Stimulated activated memory B cell treated with anti-CD40 and anti-IgM and Interleukin-4, amounts not matched to agents 10 μg/mL and 1 μg/mL and 100 μg/mL, for 72 hours (primary cell): ENCODE data around the gene GPR61.

Source experiments
- ATAC-seq: fragments of 150-1000 bp; cut with Tn5 transposase; 2 replicates; pipeline ENCODE4 v1.10.0; 2021
- H3K27ac Mint-ChIP-seq: one replicate; pipeline ENCODE4 v1.8.0; 2022; ENCODE audit warnings: mild to moderate bottlenecking, mixed read lengths
- H3K27me3 Mint-ChIP-seq: one replicate; pipeline ENCODE4 v1.8.0; 2022; ENCODE audit warnings: mixed read lengths
- H3K36me3 Mint-ChIP-seq: one replicate; pipeline ENCODE4 v1.8.0; 2022; ENCODE audit warnings: mixed read lengths
- H3K4me1 Mint-ChIP-seq: one replicate; pipeline ENCODE4 v1.8.0; 2022; ENCODE audit warnings: mixed read lengths
- H3K4me3 Mint-ChIP-seq: one replicate; pipeline ENCODE4 v1.8.0; 2022; ENCODE audit warnings: mild to moderate bottlenecking, moderate library complexity, mixed read lengths
- H3K9me3 Mint-ChIP-seq: one replicate; pipeline ENCODE4 v1.8.0; 2022; ENCODE audit warnings: mixed read lengths

Gene GPR61

GRCh38 chr1:109501644-109502363, 37.9 kb upstream of the GPR61 start:
- H3K9me3 Mint-ChIP-seq = no peaks in the 10 kb centered on the region
- peaks cover 33% of the 10 kb centered on the region for H3K4me1 Mint-ChIP-seq
- peaks cover 12% of the 10 kb centered on the region for H3K36me3 Mint-ChIP-seq
- H3K27ac Mint-ChIP-seq = no peak overlapping the region
- ATAC-seq = no peak
- no peak overlapping the region for H3K4me3 Mint-ChIP-seq
- no peaks in the 10 kb centered on the region for H3K27me3 Mint-ChIP-seq

GRCh38 chr1:109502364-109502851, 37.3 kb upstream of the GPR61 start:
- no peak overlapping the region for H3K27ac Mint-ChIP-seq

GRCh38 chr1:109503935-109504334, 35.7 kb upstream of the GPR61 start:
- peaks cover 8% of the 10 kb centered on the region for H3K36me3 Mint-ChIP-seq

More at GRCh38 chr1:109502364-109502851, 37.3 kb upstream of the GPR61 start:
- Mint-ChIP-seq H3K9me3 (no peaks in the 10 kb centered on the region), H3K36me3 (peaks cover 10% of the 10 kb centered on the region), H3K27me3 (no peaks in the 10 kb centered on the region), H3K4me1 (peaks cover 30% of the 10 kb centered on the region), H3K4me3 (no peak overlapping the region)
- no peak for ATAC-seq

GRCh38 chr1:109504974-109505373, 34.7 kb upstream of the GPR61 start:
- Mint-ChIP-seq H3K36me3 (peaks cover 2% of the 10 kb centered on the region), H3K4me3 (no peak overlapping the region), H3K4me1 (peaks cover 25% of the 10 kb centered on the region), H3K27me3 (peaks cover under 1% of the 10 kb centered on the region), H3K9me3 (no peaks in the 10 kb centered on the region), H3K27ac (no peak overlapping the region)
- no peak for ATAC-seq

More at GRCh38 chr1:109503935-109504334, 35.7 kb upstream of the GPR61 start:
- no peak overlapping the region for H3K27ac Mint-ChIP-seq
- no peaks in the 10 kb centered on the region for H3K27me3 Mint-ChIP-seq
- H3K4me1 Mint-ChIP-seq = peaks cover 27% of the 10 kb centered on the region
- no peak overlapping the region for H3K4me3 Mint-ChIP-seq
- no peak for ATAC-seq
- H3K9me3 Mint-ChIP-seq = no peaks in the 10 kb centered on the region

- H3K4me1 Mint-ChIP-seq = peaks cover 22% of the 10 kb centered on the region
- no peaks in the 10 kb centered on the region for H3K9me3 Mint-ChIP-seq
- peaks cover 26% of the 10 kb centered on the region for H3K27me3 Mint-ChIP-seq
- H3K4me3 Mint-ChIP-seq = peak overlapping the region; percentile 89
- ATAC-seq = no peak
- H3K36me3 Mint-ChIP-seq = no peaks in the 10 kb centered on the region
- peak overlapping the region; percentile 70 for H3K27ac Mint-ChIP-seq
These were observed 31.4 kb upstream of the GPR61 start for GRCh38 chr1:109508001-109508872.

- Mint-ChIP-seq H3K36me3 (no peaks in the 10 kb centered on the region), H3K4me1 (peaks cover 22% of the 10 kb centered on the region), H3K9me3 (no peaks in the 10 kb centered on the region), H3K27ac (peak overlapping the region; percentile 70), H3K27me3 (peaks cover 26% of the 10 kb centered on the region), H3K4me3 (peak overlapping the region; percentile 89)
- no peak for ATAC-seq
These were observed 30.8 kb upstream of the GPR61 start for GRCh38 chr1:109508873-109509175.

GRCh38 chr1:109509176-109510134, 30.2 kb upstream of the GPR61 start, which contains the start of gene AMIGO1:
TSS of gene AMIGO1 (minus strand) at chr1:109509727. CDS start at chr1:109508912, 815 bp downstream.
- peak within 1 kb of the TSS; percentile 70 for H3K27ac Mint-ChIP-seq
- H3K4me3 Mint-ChIP-seq = peak within 1 kb of the TSS; percentile 89
- H3K36me3 Mint-ChIP-seq = no peaks in the 10 kb centered on the region
- H3K9me3 Mint-ChIP-seq = no peaks in the 10 kb centered on the region
- peaks cover 26% of the 10 kb centered on the region for H3K27me3 Mint-ChIP-seq
- ATAC-seq = peak; percentile 72
- peaks cover 22% of the 10 kb centered on the region for H3K4me1 Mint-ChIP-seq

GRCh38 chr1:109513110-109513710, 26.5 kb upstream of the GPR61 start:
- Mint-ChIP-seq H3K4me3 (no peak overlapping the region), H3K27ac (no peak overlapping the region), H3K4me1 (peaks cover 20% of the 10 kb centered on the region), H3K27me3 (peaks cover 26% of the 10 kb centered on the region), H3K9me3 (no peaks in the 10 kb centered on the region), H3K36me3 (no peaks in the 10 kb centered on the region)
- no peak for ATAC-seq

- no peaks in the 10 kb centered on the region for H3K9me3 Mint-ChIP-seq
- no peak for ATAC-seq
- peaks cover 7% of the 10 kb centered on the region for H3K4me1 Mint-ChIP-seq
- no peak overlapping the region for H3K27ac Mint-ChIP-seq
- H3K4me3 Mint-ChIP-seq = no peak overlapping the region
- peaks cover 26% of the 10 kb centered on the region for H3K27me3 Mint-ChIP-seq
- H3K36me3 Mint-ChIP-seq = no peaks in the 10 kb centered on the region
These were observed 24.8 kb upstream of the GPR61 start for GRCh38 chr1:109514846-109515245.

- no peak overlapping the region for H3K4me3 Mint-ChIP-seq
- H3K27me3 Mint-ChIP-seq = peaks cover 8% of the 10 kb centered on the region
- H3K4me1 Mint-ChIP-seq = no peaks in the 10 kb centered on the region
- no peak for ATAC-seq
- H3K27ac Mint-ChIP-seq = no peak overlapping the region
- no peaks in the 10 kb centered on the region for H3K36me3 Mint-ChIP-seq
- no peaks in the 10 kb centered on the region for H3K9me3 Mint-ChIP-seq
These were observed 22.8 kb upstream of the GPR61 start for GRCh38 chr1:109516872-109517271.

- ATAC-seq = no peak
- Mint-ChIP-seq H3K9me3 (no peaks in the 10 kb centered on the region), H3K27me3 (peaks cover 8% of the 10 kb centered on the region), H3K4me3 (no peak overlapping the region), H3K36me3 (no peaks in the 10 kb centered on the region), H3K4me1 (no peaks in the 10 kb centered on the region), H3K27ac (no peak overlapping the region)
These were observed 22.3 kb upstream of the GPR61 start for GRCh38 chr1:109517337-109517736.

- Mint-ChIP-seq H3K27ac (no peak overlapping the region), H3K27me3 (peaks cover 13% of the 10 kb centered on the region), H3K4me1 (no peaks in the 10 kb centered on the region), H3K9me3 (no peaks in the 10 kb centered on the region), H3K4me3 (no peak overlapping the region), H3K36me3 (no peaks in the 10 kb centered on the region)
- no peak for ATAC-seq
These were observed 18.4 kb upstream of the GPR61 start for GRCh38 chr1:109521002-109521951.

GRCh38 chr1:109522026-109522425, 17.6 kb upstream of the GPR61 start:
- Mint-ChIP-seq H3K9me3 (no peaks in the 10 kb centered on the region), H3K36me3 (no peaks in the 10 kb centered on the region), H3K27ac (no peak overlapping the region), H3K4me3 (no peak overlapping the region), H3K4me1 (peaks cover 2% of the 10 kb centered on the region), H3K27me3 (peaks cover 13% of the 10 kb centered on the region)
- no peak for ATAC-seq
